Loucy (cell line): ENCODE results near the gene UTP20.
"Not testable (repeated sequence)": the region's sequence is repeated elsewhere in the genome, so short reads cannot be mapped to it uniquely, and the experiment has no call there.

Experiments
- H2AFZ ChIP-seq: fragments of 200-600 bp; sonication (generic); 2 replicates; pipeline ENCODE4 v1.6.0; 2016; ENCODE audit warnings: antibody characterized with exemption, mild to moderate bottlenecking, low read length, moderate library complexity
- H3F3A ChIP-seq: fragments of 200-600 bp; 2 replicates; pipeline ENCODE4 v1.6.0; 2016; ENCODE audit warnings: antibody characterized with exemption, low read depth, mild to moderate bottlenecking
- H3K27me3 ChIP-seq: fragments of 200-600 bp; sonication (generic); 2 replicates; pipeline ENCODE4 v1.6.1; 2014; ENCODE audit warnings: low read length, mild to moderate bottlenecking; ENCODE audit not compliant: insufficient read depth, poor library complexity, severe bottlenecking
- H3K36me3 ChIP-seq: fragments of 200-600 bp; sonication (generic); 2 replicates; pipeline ENCODE4 v1.6.1; 2016; ENCODE audit warnings: low read length; ENCODE audit not compliant: insufficient read depth
- H3K4me1 ChIP-seq: fragments of 200-600 bp; sonication (generic); 2 replicates; pipeline ENCODE4 v1.5.1; 2014; ENCODE audit warnings: low read length, mild to moderate bottlenecking; ENCODE audit not compliant: insufficient read depth, poor library complexity, severe bottlenecking
- H3K4me2 ChIP-seq: fragments of 200-600 bp; sonication (generic); 2 replicates; pipeline ENCODE4 v1.6.0; 2014; ENCODE audit warnings: antibody characterized with exemption, low read length, low read depth, mild to moderate bottlenecking; ENCODE audit not compliant: poor library complexity, severe bottlenecking
- H3K4me3 ChIP-seq: fragments of 200-600 bp; sonication (generic); 2 replicates; pipeline ENCODE4 v1.5.1; 2014; ENCODE audit warnings: low read length, mild to moderate bottlenecking, mixed read lengths; ENCODE audit not compliant: poor library complexity, severe bottlenecking
- H3K79me2 ChIP-seq: fragments of 200-600 bp; sonication (generic); 2 replicates; pipeline ENCODE4 v1.6.1; 2014; ENCODE audit warnings: low read length; ENCODE audit not compliant: insufficient read depth
- H3K9ac ChIP-seq: fragments of 200-600 bp; sonication (generic); 2 replicates; pipeline ENCODE4 v1.6.0; 2014; ENCODE audit warnings: mild to moderate bottlenecking, low read depth, low read length, moderate library complexity; ENCODE audit not compliant: poor library complexity, severe bottlenecking
- H3K9me2 ChIP-seq: fragments of 200-600 bp; sonication (generic); replicated peaks from 2 replicates; pipeline ENCODE4 v1.6.1; 2016; ENCODE audit warnings: low read depth, low read length, mixed read lengths
- H3K9me3 ChIP-seq: fragments of 200-600 bp; sonication (generic); 2 replicates; pipeline ENCODE4 v1.6.1; 2014; ENCODE audit warnings: mild to moderate bottlenecking, antibody characterized with exemption, low read length, low read depth; ENCODE audit not compliant: insufficient read depth
- H4K20me1 ChIP-seq: fragments of 200-600 bp; sonication (generic); 2 replicates; pipeline ENCODE4 v1.6.0; 2014; ENCODE audit warnings: antibody characterized with exemption, low read length, mild to moderate bottlenecking; ENCODE audit not compliant: insufficient read depth, poor library complexity, severe bottlenecking
- EZH2phosphoT487 ChIP-seq: fragments of 200-600 bp; IDR thresholded peaks from 2 replicates; pipeline ENCODE4 v1.6.1; 2018; ENCODE audit warnings: antibody characterized with exemption, mild to moderate bottlenecking, moderate library complexity, borderline replicate concordance
- TF ChIP-seq, protein P1 (sequence below): fragments of 200-600 bp; sonication (generic); conservative IDR thresholded peaks from 2 replicates; pipeline ENCODE4 v1.5.1; 2014; ENCODE audit warnings: mild to moderate bottlenecking, antibody characterized with exemption, low read length

The UTP20 gene

DNA sequence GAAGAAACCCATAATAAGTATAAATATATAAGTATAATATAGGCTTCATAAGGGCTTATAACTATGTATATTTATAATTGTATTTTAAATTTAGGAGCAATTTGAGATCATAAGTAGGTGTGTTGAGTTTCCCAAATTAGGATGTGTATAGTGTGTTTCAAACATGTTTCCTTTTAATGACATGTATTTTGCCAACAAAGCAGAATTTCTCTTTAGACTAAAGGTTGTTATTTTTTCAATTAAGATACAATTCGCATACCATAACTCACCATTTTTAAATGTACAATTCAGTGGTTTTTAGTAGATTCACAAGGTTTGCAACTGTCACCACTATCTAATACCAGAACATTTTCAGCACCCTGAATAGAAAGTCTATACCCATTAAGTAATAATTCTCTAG lies 135.3 kb downstream of the UTP20 start:
- no peaks in the 10 kb centered on the region for H3K36me3 ChIP-seq
- no peaks in the 10 kb centered on the region for H3F3A ChIP-seq
- no peak overlapping the region for H3K9ac ChIP-seq
- H3K9me3 ChIP-seq = no peaks in the 10 kb centered on the region
- H3K4me2 ChIP-seq = no peak overlapping the region
- no peak overlapping the region for H2AFZ ChIP-seq
- H3K79me2 ChIP-seq = no peaks in the 10 kb centered on the region
- no peaks in the 10 kb centered on the region for H3K4me1 ChIP-seq
- no peak overlapping the region for H3K4me3 ChIP-seq
- H3K27me3 ChIP-seq = no peaks in the 10 kb centered on the region
- H4K20me1 ChIP-seq = no peaks in the 10 kb centered on the region
- H3K9me2 ChIP-seq = no peaks in the 10 kb centered on the region
- TF ChIP-seq EZH2phosphoT487 = no peak
- TF ChIP-seq, protein P1, sequence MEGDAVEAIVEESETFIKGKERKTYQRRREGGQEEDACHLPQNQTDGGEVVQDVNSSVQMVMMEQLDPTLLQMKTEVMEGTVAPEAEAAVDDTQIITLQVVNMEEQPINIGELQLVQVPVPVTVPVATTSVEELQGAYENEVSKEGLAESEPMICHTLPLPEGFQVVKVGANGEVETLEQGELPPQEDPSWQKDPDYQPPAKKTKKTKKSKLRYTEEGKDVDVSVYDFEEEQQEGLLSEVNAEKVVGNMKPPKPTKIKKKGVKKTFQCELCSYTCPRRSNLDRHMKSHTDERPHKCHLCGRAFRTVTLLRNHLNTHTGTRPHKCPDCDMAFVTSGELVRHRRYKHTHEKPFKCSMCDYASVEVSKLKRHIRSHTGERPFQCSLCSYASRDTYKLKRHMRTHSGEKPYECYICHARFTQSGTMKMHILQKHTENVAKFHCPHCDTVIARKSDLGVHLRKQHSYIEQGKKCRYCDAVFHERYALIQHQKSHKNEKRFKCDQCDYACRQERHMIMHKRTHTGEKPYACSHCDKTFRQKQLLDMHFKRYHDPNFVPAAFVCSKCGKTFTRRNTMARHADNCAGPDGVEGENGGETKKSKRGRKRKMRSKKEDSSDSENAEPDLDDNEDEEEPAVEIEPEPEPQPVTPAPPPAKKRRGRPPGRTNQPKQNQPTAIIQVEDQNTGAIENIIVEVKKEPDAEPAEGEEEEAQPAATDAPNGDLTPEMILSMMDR = no peak

DNA sequence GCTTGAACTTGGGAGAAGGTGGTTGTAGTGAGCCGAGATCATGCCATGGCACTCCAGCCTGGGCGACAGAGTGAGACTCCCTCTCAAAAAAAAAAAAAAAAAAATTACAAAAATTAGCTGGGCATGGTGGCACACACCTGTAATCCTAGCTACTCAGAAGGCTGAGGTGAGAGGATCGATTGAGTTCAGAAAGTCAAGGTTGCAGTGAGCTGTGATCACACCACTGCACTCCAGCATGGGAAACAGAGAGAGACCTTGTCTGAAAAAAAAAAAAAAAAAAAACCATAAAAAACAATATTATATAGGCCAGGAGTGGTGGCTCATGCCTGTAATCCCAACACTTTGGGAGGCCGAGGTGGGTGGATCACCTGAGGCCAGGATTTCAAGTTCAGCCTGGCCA lies 142.2 kb downstream of the UTP20 start:
- H4K20me1 ChIP-seq, H3K9me3 ChIP-seq, H3K9me2 ChIP-seq, H3K36me3 ChIP-seq, H2AFZ ChIP-seq, H3K27me3 ChIP-seq, H3K79me2 ChIP-seq, H3K4me3 ChIP-seq, H3K4me1 ChIP-seq, H3K4me2 ChIP-seq, H3K9ac ChIP-seq, H3F3A ChIP-seq: not testable (repeated sequence)

DNA sequence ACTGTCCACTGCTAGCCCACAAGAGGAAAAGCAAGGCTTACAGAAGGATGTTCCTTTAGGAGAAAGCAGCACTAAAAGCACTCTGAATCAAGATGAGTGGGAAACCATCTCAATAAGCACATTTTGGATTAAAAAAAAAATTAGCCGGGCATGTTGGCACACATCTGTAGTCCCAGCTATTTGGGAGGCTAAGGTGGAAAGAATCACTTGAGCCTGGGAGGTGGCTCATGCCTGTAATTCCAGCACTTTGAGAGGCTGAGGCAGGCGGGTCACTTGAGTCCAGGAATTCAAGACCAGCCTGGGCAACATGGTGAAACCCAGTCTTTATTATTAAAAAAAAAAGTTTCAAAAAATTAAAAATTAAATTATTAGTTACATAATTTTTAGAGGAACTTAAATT lies 144.7 kb downstream of the UTP20 start:
- H3K36me3 ChIP-seq = no peaks in the 10 kb centered on the region
- no peaks in the 10 kb centered on the region for H3K9me3 ChIP-seq
- no peak overlapping the region for H3K9ac ChIP-seq
- H3F3A ChIP-seq = no peaks in the 10 kb centered on the region
- no peaks in the 10 kb centered on the region for H3K27me3 ChIP-seq
- no peaks in the 10 kb centered on the region for H3K9me2 ChIP-seq
- TF ChIP-seq EZH2phosphoT487 = no peak
- TF ChIP-seq, protein P1 = no peak
- H2AFZ ChIP-seq = no peak overlapping the region
- H4K20me1 ChIP-seq = no peaks in the 10 kb centered on the region
- H3K79me2 ChIP-seq = no peaks in the 10 kb centered on the region
- no peaks in the 10 kb centered on the region for H3K4me1 ChIP-seq
- no peak overlapping the region for H3K4me3 ChIP-seq
- H3K4me2 ChIP-seq = no peak overlapping the region

DNA sequence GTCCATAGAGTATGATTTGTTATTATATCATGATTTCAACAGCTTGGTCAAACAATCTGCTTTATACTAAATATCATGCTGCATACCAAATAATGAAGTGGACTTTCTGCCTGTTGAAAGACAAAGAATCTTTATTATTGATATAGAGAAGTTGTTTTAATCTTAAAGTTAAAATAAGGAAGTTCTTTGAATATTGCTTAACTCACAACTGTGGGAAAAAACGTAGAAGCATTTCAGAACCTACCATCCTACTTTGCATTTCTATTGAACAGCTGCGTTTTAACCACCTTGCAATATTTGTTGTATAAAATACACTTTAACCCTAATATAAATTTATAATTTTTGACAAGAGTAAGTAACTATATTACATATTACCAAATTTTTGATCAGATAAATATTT lies 150.6 kb downstream of the UTP20 start:
- Histone ChIP-seq H3K4me2 (no peak overlapping the region), H3K27me3 (no peaks in the 10 kb centered on the region), H3F3A (no peaks in the 10 kb centered on the region), H3K4me3 (no peak overlapping the region), H3K4me1 (no peaks in the 10 kb centered on the region), H3K9me3 (no peaks in the 10 kb centered on the region), H3K9ac (no peak overlapping the region), H3K9me2 (no peaks in the 10 kb centered on the region), H3K79me2 (no peaks in the 10 kb centered on the region), H4K20me1 (no peaks in the 10 kb centered on the region), H2AFZ (no peak overlapping the region), H3K36me3 (no peaks in the 10 kb centered on the region)
- no peak for TF ChIP-seq EZH2phosphoT487
- TF ChIP-seq, protein P1 = no peak
